DOHH2 (cell line): ENCODE measurements around the gene IGF2BP2.

ENCODE experiments used
- H3F3A ChIP-seq: fragments of 200-600 bp; sonication (generic), shearing (Covaris generic); 2 replicates; pipeline ENCODE4 v1.6.0; 2016; ENCODE audit warnings: antibody characterized with exemption, mild to moderate bottlenecking; ENCODE audit not compliant: control insufficient read depth, insufficient read depth
- H3K27ac ChIP-seq: fragments of 200-600 bp; sonication (generic); 2 replicates; pipeline ENCODE4 v1.5.1; 2014; ENCODE audit warnings: low read depth, mild to moderate bottlenecking, low read length, moderate library complexity
- H3K27me3 ChIP-seq: fragments of 200-600 bp; sonication (generic); 2 replicates; pipeline ENCODE4 v1.6.1; 2014; ENCODE audit warnings: mild to moderate bottlenecking, low read length, mixed read lengths; ENCODE audit not compliant: control insufficient read depth
- H3K36me3 ChIP-seq: fragments of 200-600 bp; sonication (generic); 2 replicates; pipeline ENCODE4 v1.6.1; 2014; ENCODE audit warnings: mild to moderate bottlenecking, low read length, moderate library complexity, mixed read lengths; ENCODE audit not compliant: control insufficient read depth
- H3K4me1 ChIP-seq: fragments of 200-600 bp; sonication (generic); 2 replicates; pipeline ENCODE4 v1.6.1; 2014; ENCODE audit warnings: mild to moderate bottlenecking, low read length, mixed read lengths; ENCODE audit not compliant: control insufficient read depth
- H3K4me2 ChIP-seq: fragments of 200-600 bp; sonication (generic); 2 replicates; pipeline ENCODE4 v1.6.0; 2014; ENCODE audit warnings: mild to moderate bottlenecking, low read length, moderate library complexity
- H3K4me3 ChIP-seq: fragments of 200-600 bp; sonication (generic); 2 replicates; pipeline ENCODE4 v1.5.1; 2014; ENCODE audit warnings: mild to moderate bottlenecking, low read length, mixed read lengths
- H3K79me2 ChIP-seq: fragments of 200-600 bp; sonication (generic); 2 replicates; pipeline ENCODE4 v1.6.1; 2014; ENCODE audit warnings: mild to moderate bottlenecking, low read length, mixed read lengths; ENCODE audit not compliant: control insufficient read depth
- H3K9me2 ChIP-seq: fragments of 200-600 bp; sonication (generic); replicated peaks from 2 replicates; pipeline ENCODE4 v1.6.1; 2014; ENCODE audit warnings: mild to moderate bottlenecking, low read length, mixed read lengths; ENCODE audit not compliant: control insufficient read depth
- H3K9me3 ChIP-seq: fragments of 200-600 bp; sonication (generic); 2 replicates; pipeline ENCODE4 v1.6.1; 2014; ENCODE audit warnings: antibody characterized with exemption, low read length, mixed read lengths; ENCODE audit not compliant: control insufficient read depth, insufficient read depth
- H4K20me1 ChIP-seq: fragments of 200-600 bp; sonication (generic); 2 replicates; pipeline ENCODE4 v1.6.0; 2014; ENCODE audit warnings: low read depth, mild to moderate bottlenecking, antibody characterized with exemption, low read length, moderate library complexity; ENCODE audit not compliant: control insufficient read depth, insufficient read depth
- EZH2phosphoT487 ChIP-seq: fragments of 200-600 bp; sonication (generic); IDR thresholded peaks from 2 replicates; pipeline ENCODE4 v1.6.1; 2017; ENCODE audit warnings: borderline replicate concordance, mild to moderate bottlenecking, antibody characterized with exemption, low read length, moderate library complexity, mixed read lengths
- TF ChIP-seq, protein P1 (sequence below): fragments of 200-600 bp; sonication (generic); IDR thresholded peaks from one replicate; pipeline ENCODE4 v1.5.1; 2014; ENCODE audit warnings: antibody characterized with exemption, mild to moderate bottlenecking, low read depth, low read length; ENCODE audit not compliant: poor library complexity, severe bottlenecking

Gene IGF2BP2

DNA sequence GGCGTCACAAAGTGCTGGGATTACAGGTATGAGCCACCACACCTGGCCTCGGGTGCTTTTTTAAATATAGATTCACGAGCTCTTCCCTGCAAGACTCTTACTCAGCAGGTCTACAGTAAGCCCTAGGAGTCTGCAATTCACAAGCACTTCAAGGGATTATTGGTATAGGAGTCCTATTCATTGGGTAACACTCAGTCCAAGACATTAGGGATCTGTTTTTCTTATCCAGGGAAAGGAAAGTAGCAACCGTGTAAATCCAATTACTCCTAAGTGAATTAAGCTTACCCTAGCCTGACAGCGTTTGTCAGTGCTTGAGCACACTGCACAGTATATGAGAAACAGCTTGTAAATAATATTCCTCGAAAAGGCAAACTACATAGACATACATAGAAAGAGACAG, 128.8 kb downstream of the IGF2BP2 start:
- no peaks in the 10 kb centered on the region for H3K79me2 ChIP-seq
- TF ChIP-seq, protein P1, sequence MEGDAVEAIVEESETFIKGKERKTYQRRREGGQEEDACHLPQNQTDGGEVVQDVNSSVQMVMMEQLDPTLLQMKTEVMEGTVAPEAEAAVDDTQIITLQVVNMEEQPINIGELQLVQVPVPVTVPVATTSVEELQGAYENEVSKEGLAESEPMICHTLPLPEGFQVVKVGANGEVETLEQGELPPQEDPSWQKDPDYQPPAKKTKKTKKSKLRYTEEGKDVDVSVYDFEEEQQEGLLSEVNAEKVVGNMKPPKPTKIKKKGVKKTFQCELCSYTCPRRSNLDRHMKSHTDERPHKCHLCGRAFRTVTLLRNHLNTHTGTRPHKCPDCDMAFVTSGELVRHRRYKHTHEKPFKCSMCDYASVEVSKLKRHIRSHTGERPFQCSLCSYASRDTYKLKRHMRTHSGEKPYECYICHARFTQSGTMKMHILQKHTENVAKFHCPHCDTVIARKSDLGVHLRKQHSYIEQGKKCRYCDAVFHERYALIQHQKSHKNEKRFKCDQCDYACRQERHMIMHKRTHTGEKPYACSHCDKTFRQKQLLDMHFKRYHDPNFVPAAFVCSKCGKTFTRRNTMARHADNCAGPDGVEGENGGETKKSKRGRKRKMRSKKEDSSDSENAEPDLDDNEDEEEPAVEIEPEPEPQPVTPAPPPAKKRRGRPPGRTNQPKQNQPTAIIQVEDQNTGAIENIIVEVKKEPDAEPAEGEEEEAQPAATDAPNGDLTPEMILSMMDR: no peak

DNA sequence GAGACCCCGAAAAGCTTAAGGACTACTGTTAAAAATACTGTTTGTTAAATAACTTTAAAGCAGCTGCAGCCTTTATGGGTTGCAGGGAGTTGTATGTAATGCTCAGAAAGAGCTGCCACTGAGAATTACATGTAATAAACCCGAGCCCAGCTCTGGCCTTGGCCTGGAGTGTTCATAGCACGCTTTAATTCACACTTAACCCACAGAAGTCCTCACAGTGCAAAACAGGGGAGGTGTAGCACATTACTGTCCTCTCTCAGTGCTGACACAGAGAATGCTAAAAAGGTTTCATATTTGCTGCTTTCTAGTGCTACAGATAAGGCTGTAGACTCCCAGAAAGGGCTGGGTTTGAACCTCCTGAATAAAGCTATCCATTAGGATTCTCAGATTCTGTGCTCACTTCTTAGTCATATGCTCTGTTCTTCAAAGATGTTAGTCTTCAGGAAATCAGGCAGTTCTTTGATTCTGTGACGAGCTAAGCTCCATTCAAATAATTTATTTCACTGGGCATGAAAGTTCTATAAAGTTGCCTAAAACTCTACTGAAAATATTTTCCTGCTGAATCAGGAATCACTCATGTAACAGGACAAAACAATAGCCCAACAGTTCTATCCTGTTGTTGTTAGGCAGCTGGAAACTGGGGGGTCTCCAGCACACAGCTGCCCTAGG, 130.7 kb downstream of the IGF2BP2 start:
- Histone ChIP-seq H3K27ac (no peak overlapping the region), H3K4me3 (no peak overlapping the region), H3K9me3 (no peaks in the 10 kb centered on the region), H3K79me2 (no peaks in the 10 kb centered on the region), H3K4me1 (no peaks in the 10 kb centered on the region), H3K27me3 (peaks cover 41% of the 10 kb centered on the region), H3K9me2 (no peaks in the 10 kb centered on the region), H3F3A (no peaks in the 10 kb centered on the region), H3K36me3 (no peaks in the 10 kb centered on the region), H3K4me2 (no peak overlapping the region), H4K20me1 (no peaks in the 10 kb centered on the region)
- TF ChIP-seq EZH2phosphoT487: no peak
- TF ChIP-seq, protein P1: no peak

More for the DNA sequence above, 128.8 kb downstream of the IGF2BP2 start:
- Histone ChIP-seq H3K4me2 (no peak overlapping the region), H3K9me2 (no peaks in the 10 kb centered on the region), H3K27ac (no peak overlapping the region), H3K4me3 (no peak overlapping the region), H3K9me3 (no peaks in the 10 kb centered on the region), H3K27me3 (peaks cover 43% of the 10 kb centered on the region), H3K36me3 (no peaks in the 10 kb centered on the region), H3K4me1 (no peaks in the 10 kb centered on the region), H4K20me1 (no peaks in the 10 kb centered on the region), H3F3A (no peaks in the 10 kb centered on the region)

DNA sequence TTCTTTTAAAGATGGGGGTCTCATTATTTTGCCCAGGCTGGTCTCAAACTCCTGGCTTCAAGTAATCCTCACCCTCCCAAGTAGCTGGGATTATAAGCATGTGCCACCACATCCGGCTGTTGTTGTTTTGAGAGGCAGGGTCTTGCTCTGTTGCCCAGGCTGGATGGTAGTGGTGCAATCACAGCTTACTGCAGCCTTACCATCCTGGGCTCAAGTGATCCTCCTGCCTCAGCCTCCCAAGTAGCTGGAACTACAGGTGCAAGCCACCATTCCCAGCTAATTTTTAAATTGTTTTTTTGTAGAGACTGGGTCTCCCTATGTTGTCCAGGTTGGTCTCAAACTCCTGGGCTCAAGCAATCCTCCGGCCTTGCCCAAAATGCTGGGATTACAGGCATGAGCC, 133.2 kb downstream of the IGF2BP2 start:
- Histone ChIP-seq H4K20me1 (no peaks in the 10 kb centered on the region), H3K4me2 (no peak overlapping the region), H3F3A (no peaks in the 10 kb centered on the region), H3K27ac (no peak overlapping the region), H3K9me3 (no peaks in the 10 kb centered on the region), H3K79me2 (no peaks in the 10 kb centered on the region), H3K4me3 (no peak overlapping the region), H3K36me3 (no peaks in the 10 kb centered on the region), H3K27me3 (peaks cover 33% of the 10 kb centered on the region), H3K4me1 (no peaks in the 10 kb centered on the region), H3K9me2 (no peaks in the 10 kb centered on the region)
- TF ChIP-seq EZH2phosphoT487: no peak
- TF ChIP-seq, protein P1: no peak
